Stimulated activated CD8-positive, alpha-beta memory T cell treated with anti-CD3 and anti-CD28 coated beads, Interleukin-4, amount 100 ng/mL, for 24 hours (primary cell): ENCODE measurements around the gene POGLUT2.

Experiments used
- DNase-seq: peaks from one replicate; pipeline ENCODE4 v3.0.0-alpha.2; 2020; ENCODE audit warnings: low read depth

Gene POGLUT2

DNA sequence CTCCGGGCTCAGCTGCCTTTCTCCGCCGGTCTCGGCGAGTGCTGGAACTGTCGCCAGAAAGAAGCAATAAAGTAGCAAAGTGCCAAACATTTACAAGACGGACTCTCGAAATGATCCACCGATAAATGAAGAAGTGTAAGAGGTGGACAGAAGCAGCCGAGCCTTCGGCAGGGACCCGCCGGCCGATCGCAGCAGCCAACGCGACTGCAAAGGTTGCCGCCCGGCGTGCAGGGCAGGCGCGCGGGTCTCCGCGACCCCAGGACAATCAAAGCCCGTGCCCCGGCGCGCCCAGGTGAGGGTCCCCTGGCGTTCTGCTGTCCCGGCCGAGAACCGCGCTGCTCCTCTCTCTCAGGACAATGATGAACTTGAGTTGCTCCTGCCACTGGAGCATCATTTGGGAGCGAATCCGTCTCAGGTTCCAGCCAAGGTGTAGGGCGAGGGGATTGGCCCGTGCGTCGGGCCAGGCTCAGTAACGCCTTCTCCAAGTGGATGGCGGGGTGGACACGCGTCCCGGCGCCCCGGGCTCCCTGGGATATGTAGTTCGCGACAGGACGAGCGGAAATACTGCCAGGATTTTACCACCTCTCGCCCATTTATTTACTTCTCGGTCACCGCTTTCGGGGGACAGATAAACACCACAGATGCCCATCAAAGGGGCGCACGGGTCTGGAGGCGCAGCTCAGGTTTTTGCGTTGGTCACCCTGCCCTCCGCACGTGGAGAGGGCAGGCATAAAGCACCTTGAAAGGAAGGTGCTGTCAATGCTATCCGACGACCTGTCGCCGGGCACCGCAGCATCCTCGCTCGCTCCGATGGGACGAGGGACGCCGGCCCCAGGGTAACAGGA lies at the start of gene POGLUT2, which contains the start of gene BIVM:
Gene POGLUT2, minus strand, starts transcription at position 396 of the 845 bp plus-strand sequence. Its CDS starts 306 bp downstream, at position 90.
Gene BIVM, plus strand, starts transcription at position 539 of the 845 bp plus-strand sequence. CDS start 8,149 bp downstream, outside the sequence.
- DNase-seq, result peak; percentile 74

DNA sequence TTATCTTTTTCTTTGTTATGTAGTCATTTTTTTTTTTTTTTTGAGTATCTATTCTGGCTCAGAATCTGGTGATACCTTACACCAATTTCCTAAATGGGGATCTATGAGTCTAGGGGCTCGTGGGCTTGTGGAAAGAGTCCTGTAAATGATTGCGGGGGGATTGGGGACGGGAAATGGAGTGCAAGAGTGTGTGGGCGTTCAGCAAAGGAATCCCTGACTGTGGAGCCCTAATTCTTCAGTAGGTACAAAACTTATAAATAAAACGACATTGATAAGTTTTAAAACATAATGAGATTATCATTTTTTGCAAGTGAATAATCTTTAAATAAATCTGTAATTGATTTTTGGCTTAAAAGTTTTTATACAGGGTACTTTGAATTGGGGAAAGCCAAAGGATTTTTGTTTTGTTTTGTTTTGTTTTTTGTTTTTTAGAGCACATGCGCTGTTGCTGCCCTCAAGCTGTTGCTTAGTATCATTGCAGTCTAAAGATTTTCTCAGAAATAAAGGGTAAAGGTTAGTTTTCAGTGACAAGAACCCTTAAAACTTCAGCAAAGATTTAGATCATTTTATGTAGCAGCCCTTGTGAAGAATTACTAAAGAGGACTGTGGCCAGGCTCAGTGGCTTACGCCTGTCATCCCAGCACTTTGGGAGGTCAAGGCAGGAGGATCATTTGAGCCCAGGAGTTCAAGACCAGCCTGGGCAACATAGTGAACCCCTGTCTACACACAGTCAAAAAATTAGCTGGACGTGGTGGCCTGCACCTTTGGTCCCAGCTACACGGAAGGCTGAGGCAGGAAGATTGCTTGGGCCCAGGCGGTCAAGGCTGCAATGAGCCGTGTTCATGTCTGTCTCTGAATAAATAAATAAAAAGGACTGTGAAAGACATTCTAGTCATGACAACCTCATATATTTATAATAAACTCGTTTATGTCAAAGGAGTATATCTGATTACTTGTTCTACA lies 48.8 kb upstream of the POGLUT2 start:
- no peak for DNase-seq

DNA sequence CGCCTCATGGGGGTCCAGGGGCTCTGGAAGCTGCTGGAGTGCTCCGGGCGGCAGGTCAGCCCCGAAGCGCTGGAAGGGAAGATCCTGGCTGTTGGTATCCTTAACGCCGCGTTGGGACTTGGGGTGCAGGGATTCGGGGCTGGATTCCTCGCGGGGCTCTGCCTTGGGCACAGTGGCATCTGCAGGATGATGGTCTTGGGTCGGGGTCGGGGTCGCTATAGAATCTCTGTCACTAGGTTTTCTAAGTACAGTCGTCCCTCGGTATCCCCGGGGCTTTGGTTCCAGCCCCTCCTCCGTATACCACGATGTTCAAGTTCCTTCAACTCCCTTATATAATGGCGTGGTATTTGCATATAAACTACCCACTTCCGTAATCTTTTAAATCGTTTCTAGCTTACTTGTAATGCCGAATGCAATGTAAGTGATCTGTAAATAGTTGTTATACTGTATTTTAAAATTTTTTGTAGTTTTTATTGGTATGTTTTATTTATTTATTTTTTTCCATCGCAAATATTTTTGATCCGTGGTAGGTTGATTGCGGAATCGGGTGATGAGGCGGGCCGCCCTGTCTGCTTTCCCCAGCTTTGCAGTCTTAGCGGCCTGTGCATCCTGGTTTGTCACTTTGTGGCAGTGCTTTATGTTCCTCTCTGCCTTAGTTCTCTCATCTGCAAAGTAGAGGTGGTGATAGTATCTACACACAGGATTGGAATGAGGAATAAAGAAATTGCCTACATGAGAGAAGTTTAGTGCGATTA lies 47.7 kb upstream of the POGLUT2 start:
- DNase-seq, result peak; percentile 13

- peak; percentile 90 for DNase-seq
These were observed 47.0 kb upstream of the POGLUT2 start, which contains the start of gene ERCC5 for GRCh38 chr13:102845630-102846260. ERCC5 (plus strand) TSS chr13:102846032; CDS start chr13:102846267, 235 bp downstream.

- DNase-seq, result no peak
These were observed 46.5 kb upstream of the POGLUT2 start for GRCh38 chr13:102845289-102845629.

DNA sequence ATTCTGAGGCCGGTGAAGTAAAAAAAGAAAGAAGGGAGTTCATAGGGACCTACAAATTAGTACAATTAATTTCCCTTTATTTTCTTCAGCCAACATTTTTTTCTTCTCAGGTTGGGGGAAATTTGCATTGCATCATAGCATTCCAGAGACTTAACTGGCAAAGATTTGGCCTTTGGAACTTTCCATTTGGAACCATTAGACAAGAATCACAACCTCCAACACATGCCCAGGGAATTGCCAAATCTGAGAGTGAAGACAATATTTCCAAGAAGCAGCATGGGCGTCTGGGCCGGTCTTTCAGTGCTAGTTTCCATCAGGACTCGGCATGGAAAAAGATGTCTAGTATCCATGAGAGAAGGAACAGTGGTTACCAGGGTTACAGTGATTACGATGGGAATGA lies 40.7 kb upstream of the POGLUT2 start:
- no peak for DNase-seq

- no peak for DNase-seq
These were observed 40.2 kb upstream of the POGLUT2 start for GRCh38 chr13:102838982-102839381.

DNA sequence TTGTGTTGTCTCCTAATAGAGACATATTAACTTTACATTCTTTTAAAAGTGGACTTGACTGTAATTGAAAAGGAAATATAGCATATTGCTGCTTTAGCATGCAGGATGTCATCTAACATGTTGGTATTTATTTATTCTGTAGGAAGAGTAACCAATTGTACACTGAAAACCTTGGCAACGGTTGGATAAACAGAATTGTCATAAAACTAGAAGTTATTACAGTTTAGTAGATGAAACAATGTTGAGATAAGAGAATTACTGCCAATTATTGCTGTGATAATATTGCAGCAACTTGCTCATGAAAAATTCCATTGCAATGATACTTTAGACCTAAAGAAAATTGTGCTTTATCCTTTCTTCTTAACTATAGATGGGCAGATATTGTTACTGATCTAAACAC lies 39.5 kb upstream of the POGLUT2 start:
- DNase-seq, result no peak

DNA sequence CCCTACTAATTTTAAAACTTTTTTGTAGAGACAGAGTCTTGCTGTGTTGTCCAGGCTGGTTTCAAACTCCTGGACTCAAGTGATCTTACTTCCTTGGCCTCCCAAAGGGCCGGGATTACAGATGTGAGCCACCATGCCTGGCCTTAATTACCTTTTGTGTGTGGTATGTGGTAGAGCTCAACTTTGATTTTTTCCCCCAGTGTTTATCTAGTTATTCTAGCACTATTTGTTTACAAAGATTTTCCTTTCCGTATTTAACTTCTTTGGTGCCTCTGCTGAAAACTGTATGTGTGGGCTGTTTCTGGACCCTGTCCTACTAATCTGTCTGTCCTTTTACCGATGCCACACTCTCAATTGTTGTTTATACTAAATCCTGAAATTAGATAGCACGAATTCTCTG lies 37.7 kb upstream of the POGLUT2 start:
- DNase-seq, result no peak

DNA sequence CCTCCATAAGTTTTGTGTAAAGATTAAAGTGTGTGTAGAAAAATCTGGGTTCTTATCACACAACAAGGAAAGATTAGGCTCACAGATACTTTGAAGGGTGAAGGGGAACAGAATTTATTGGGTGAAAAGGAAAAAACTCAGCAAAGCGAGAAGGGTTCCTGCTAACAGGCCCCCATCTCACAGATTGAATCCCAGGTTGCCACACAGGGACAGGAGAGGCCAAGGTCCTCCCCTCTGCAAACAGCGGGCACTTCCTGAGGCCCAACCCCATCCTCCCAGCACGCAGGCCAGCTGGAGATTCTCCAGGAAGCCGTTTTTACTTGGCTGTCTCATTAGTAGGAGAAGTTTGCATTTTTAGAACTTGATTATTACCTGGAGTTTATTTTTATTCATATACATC lies 31.9 kb upstream of the POGLUT2 start:
- no peak for DNase-seq

DNA sequence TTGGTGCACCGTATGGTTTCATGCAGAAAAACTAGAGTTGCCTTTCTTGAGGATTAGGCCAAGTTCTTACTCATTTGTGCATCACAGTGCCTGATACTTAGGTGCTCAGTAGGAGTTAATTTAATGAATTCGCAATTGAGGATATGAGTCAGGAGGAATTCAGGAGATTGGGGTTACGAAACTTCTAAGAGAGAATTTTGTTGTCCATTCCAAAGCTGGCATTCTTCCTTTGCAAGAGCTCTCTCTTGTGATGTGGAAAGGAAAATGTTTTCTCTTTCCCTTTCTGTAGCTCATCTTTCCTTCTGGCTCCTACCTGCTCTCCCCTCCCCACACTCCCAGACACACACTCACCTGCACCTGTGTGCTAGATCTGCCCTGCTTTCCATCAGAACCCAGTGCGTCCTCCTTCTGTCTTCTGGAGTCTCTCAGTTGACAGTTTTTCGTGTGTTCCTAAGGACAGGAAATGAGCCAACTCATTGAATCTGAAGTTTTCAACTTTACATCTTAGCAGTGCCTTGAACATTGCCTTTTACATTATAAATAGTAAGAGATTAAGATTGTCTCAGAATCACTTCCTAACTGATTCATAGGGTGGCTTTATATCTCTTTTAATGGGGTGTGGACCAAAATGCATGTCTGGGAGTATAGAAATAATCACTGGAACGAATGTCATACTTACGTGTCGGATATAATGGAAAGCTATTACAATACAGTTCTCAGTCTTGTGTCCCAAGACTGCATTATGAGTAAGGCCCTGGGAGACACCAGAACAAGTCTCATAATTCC lies 27.3 kb upstream of the POGLUT2 start:
- no peak for DNase-seq

GRCh38 chr13:102825400-102825799 lies 26.6 kb upstream of the POGLUT2 start:
- DNase-seq, result no peak

DNA sequence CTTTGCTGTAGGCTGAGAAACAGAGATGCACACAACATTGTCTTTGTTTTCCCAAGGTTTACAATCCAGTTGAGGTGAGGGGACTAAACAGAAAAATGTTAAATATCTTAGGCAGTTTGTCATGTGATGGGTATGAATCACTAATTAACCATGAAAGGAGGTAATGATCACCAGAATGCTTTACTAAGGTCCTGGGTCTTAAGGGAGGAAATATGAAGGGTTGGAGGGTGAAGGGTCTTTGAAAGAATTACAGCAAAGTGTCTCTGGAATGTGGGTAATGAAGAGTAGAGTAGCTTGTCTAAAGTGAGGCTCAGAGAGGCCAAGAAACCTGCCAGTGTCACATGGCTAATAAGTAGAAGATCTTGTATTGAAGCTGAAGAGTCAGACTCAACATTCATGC lies 19.1 kb upstream of the POGLUT2 start:
- DNase-seq, result no peak

DNA sequence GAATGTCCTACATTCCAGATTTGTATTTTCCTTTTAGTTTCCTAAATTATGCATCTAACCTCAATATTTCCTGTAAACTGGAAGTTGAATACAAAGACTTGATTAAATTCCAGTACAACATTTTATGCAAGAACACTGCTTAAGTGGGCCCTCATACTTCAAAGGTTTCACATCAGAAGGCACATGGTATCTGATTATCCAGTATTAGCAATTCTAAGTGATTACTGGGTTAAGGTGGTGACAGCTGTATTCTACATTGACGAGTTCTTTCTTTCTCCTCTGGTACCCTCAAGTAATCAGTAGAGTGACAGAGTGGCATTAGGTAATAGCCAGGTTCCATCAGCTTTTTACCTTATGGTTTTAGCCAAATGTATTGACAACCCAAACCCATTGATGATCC lies 18.5 kb upstream of the POGLUT2 start:
- DNase-seq, result no peak

GRCh38 chr13:102816708-102817107 lies 17.9 kb upstream of the POGLUT2 start:
- DNase-seq, result no peak

GRCh38 chr13:102815788-102816187 lies 17.0 kb upstream of the POGLUT2 start:
- no peak for DNase-seq

GRCh38 chr13:102814793-102815192 lies 16.0 kb upstream of the POGLUT2 start:
- no peak for DNase-seq

- DNase-seq, result no peak
These were observed 15.3 kb upstream of the POGLUT2 start for GRCh38 chr13:102814025-102814607.

GRCh38 chr13:102812611-102813287 lies 14.0 kb upstream of the POGLUT2 start:
- no peak for DNase-seq

DNA sequence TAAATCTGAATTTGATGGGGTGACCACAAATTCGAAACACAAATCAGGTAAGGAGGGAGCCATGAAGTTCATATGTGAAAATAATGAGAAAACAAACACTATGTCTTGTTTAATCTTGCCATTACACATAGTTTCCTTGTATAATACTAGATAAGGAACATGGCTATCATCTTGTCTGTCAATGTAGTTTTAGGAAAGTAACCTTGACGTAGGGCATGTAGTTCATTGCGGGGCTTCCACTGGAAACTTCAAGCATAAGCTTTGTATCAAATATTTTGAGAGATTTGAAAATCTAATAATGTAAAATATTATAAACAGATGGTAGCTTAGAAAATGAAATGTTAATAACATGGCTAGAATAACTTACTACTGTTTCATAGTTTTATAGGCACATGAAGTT lies 8.9 kb upstream of the POGLUT2 start:
- DNase-seq, result no peak
